ENCODE measurements around the gene PLPPR2. TPM values are rescaled to one million over a fixed set of nuclear protein-coding genes. Genes with fewer than 3 reads are reported as not detected.
"Not testable (repeated sequence)": the region's sequence is repeated elsewhere in the genome, so short reads cannot be mapped to it uniquely, and the experiment has no call there.

PLPPR2 gene
- total RNA-seq, 1 donor from 2014 or later: 26.5 TPM

- Histone ChIP-seq H3K4me1 (peaks cover 48% of the 10 kb centered on the region), H3K9me3 (no peaks in the 10 kb centered on the region), H3K27me3 (no peaks in the 10 kb centered on the region), H3K27ac (no peak overlapping the region), H3K36me3 (no peaks in the 10 kb centered on the region), H3K4me3 (no peak overlapping the region)
- no peak for TF ChIP-seq CTCF (IDR thresholded peaks at IDR 0.05)
- ATAC-seq (no peak), DNase-seq (no peak)
- intact Hi-C loops (cut with DNase I): no loop called here
Measured at GRCh38 chr19:11377756-11378155, 22.5 kb downstream of the PLPPR2 start.

DNA sequence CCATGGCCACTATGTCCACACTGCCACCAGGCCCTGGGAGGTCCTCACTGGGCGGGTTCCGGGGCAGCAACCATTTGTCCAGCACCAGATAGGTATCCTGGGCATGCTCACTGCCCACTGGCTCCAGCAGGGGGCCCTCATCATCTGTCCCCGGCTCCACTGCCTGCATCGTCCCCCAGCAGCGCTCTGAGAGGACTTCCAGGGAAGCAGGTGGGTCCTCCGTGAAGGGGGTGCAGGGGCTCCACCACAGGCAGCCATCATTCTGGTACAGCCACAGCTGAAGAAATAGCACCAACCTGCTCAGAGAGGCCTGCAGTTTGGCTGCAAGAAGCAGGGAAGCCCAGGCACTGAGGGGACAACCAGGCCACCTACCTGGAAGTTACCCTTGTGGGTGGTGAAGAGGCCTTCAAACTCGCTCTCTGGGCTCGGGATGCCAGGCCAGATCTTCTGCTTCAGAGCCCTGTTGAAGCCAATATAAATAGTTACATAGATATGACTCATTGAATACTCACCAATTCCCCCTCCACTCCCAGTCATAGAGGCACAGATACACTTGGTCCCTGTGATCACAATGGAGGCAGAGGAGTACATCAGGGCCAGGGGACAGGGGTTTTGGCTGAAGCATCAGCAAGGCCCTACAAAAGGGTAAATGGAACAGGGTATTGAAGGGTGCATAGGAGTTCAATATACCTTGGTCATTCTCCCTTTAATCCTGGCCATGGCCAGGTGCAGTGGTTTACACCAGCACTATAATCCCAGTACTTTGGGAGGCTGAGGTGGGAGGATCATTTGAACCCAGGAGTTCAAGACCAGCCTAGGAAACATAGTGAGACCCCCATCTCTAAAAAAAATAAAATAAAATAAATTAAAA, 23.3 kb downstream of the PLPPR2 start:
- H3K36me3 ChIP-seq: no peaks in the 10 kb centered on the region
- no peak for DNase-seq
- no peak for ATAC-seq
- no peak overlapping the region for H3K27ac ChIP-seq
- peaks cover 56% of the 10 kb centered on the region for H3K4me1 ChIP-seq
- no peaks in the 10 kb centered on the region for H3K9me3 ChIP-seq
- no peak overlapping the region for H3K4me3 ChIP-seq
- peak; percentile 56 for TF ChIP-seq CTCF (IDR thresholded peaks at IDR 0.05)
- intact Hi-C loops (cut with DNase I): no loop called here
- no peaks in the 10 kb centered on the region for H3K27me3 ChIP-seq

DNA sequence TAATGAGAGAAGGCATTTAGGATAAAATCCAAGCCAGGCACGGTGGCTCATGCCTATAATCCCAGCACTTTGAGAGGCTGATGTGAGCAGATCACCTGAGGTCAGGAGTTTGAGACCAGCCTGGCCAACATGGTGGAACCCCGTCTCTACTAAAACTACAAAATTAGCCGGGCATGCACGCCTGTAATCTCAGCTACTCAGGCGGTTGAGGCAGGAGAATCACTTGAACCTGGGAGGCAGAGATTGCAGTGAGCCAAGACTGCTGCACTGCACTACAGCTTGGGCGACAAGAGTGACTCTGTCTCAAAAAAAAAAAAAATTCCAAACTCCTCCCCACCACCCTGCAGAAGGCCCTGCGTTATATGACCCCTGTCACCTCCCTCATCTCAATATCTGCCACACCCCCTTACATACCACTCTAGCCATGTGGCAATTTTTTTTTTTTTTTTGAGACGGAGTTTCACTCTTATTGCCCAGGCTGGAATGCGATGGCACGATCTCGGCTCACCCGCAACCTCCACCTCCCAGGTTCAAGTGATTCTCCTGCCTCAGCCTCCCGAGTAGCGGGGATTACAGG, 24.1 kb downstream of the PLPPR2 start:
- H3K36me3 ChIP-seq; DNase-seq; H3K9me3 ChIP-seq; H3K27ac ChIP-seq; intact Hi-C loops (cut with DNase I); ATAC-seq; H3K4me3 ChIP-seq; H3K27me3 ChIP-seq: not testable (repeated sequence)
- H3K4me1 ChIP-seq: peaks cover 57% of the 10 kb centered on the region

DNA sequence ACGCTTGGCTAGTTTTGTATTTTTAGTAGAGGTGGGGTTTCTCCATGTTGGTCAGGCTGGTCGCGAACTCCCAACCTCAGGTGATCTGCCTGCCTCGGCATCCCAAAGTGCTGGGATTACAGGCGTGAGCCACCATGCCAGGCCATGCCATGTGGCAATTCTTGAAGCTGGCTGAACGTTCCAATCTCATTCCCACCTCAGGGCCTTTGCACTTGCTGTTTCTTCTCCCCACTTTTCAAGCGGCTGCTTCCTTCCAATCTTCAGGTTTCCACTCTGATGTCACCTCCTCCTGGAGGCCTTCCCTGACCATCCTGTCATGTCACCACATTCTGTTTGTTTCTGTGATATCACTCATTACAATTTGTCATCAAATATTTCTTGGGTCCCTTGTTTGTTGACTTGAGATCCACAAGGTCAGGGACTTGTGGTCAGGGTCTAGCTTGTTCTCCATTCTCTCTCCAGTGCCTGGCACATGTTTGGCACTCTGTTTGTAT, 24.7 kb downstream of the PLPPR2 start:
- H3K27ac ChIP-seq: no peak overlapping the region
- ATAC-seq (no peak), DNase-seq (no peak)
- no peaks in the 10 kb centered on the region for H3K27me3 ChIP-seq
- peaks cover 58% of the 10 kb centered on the region for H3K4me1 ChIP-seq
- peak overlapping the region; percentile 67 for H3K4me3 ChIP-seq
- no peaks in the 10 kb centered on the region for H3K9me3 ChIP-seq
- intact Hi-C loops (cut with DNase I): no loop called here
- H3K36me3 ChIP-seq: no peaks in the 10 kb centered on the region
- TF ChIP-seq CTCF (IDR thresholded peaks at IDR 0.05): no peak

DNA sequence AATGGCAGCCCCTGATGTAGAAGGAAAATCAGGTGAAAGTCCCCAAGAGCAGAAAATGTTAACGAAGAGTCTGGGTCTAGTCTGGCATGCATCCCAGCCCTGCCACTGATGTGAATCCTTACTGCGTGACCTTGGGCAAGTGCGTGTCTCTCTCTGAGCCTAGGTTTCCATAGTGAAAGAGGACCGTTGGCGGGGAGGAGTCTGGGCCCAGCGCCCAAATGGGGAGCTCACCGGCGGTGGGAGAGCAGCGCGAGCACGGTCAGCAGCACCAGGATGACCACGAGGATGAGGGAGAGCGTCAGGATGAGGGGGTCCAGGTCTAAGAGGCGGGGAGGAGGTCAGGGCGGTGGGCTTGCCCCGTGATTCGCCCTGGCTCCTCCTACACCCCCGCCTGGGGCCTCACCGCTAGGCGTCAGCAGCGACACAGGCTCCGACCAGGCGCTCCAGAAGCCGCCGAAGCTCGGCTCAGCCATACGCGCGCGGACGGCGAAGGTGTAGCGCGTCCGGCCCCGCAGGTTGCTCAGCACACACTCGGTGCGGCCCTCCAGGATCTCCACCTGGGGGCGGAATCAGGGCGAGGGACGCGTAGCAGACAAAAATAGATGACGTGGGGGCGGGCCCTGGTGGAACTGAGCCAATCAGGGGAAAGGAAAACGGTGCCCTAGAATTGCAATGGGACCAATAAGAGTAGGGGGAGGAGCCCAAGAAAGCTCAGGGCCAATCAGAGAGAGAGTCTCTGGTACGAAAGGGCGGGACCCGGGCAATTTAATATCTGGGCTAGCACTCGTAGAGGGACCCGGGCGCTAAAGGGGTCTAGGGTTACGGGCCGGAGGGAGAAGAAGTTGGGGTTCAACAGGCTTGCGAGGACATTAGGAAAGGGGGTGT, 25.7 kb downstream of the PLPPR2 start:
- ATAC-seq: peak; percentile 90
- intact Hi-C loops (cut with DNase I): no loop called here
- peak overlapping the region; percentile 89 for H3K27ac ChIP-seq

More for the DNA sequence above, 25.7 kb downstream of the PLPPR2 start:
- peak overlapping the region; percentile 67 for H3K4me3 ChIP-seq
- TF ChIP-seq CTCF (IDR thresholded peaks at IDR 0.05): peak; percentile 80
- peak; percentile 95 for DNase-seq
- H3K9me3 ChIP-seq: no peaks in the 10 kb centered on the region
- peaks cover 52% of the 10 kb centered on the region for H3K4me1 ChIP-seq
- no peaks in the 10 kb centered on the region for H3K36me3 ChIP-seq
- H3K27me3 ChIP-seq: no peaks in the 10 kb centered on the region
